Stimulated activated CD4-positive, alpha-beta T cell treated with anti-CD3 and anti-CD28 coated beads, Interleukin-12 subunit alpha, Interleukin-12 subunit beta, amount 100 ng/mL, for 24 hours (primary cell): ENCODE measurements around the gene NDEL1.

ENCODE experiments used
- DNase-seq, 2 experiments: peaks; one replicate each; pipeline ENCODE4 v3.0.0-alpha.2; 2020; ENCODE audit warnings: low read depth in 2 of 2

NDEL1 gene

DNA sequence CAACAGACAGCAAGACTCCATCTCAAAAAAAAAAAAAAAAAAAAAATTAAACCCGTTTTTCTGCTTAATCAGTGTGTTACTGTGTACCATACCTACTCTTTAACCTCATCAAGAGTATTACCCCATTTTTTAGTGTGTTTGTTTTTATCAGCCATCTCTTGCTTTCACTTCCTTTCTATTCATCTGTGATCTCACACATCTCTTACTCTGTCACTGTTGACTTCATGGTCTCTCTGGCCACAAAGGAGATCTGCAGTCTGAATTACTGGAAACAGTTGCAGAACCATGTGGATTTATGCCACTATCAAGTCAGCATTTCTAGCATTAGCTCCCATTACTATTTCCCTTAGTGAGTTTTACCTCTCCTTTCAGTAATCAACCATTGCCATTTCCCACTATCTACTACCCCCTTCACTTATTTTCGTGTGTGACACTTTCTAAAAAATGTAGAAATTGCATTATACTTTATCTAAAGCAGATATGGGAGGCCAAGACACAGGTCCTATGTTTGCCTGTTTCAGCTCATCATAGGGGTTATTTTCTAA is 20.1 kb downstream of the NDEL1 start:
- DNase-seq, result no peak

- DNase-seq, result no peak
These were observed 22.4 kb downstream of the NDEL1 start for GRCh38 chr17:8458128-8458527.

- DNase-seq, result no peak
These were observed 23.4 kb downstream of the NDEL1 start for GRCh38 chr17:8459107-8459506.

GRCh38 chr17:8459831-8460230 is 24.1 kb downstream of the NDEL1 start:
- no peak for DNase-seq

GRCh38 chr17:8462564-8462963 is 26.9 kb downstream of the NDEL1 start:
- DNase-seq, result no peak

- DNase-seq, result no peak
These were observed 27.4 kb downstream of the NDEL1 start for GRCh38 chr17:8463099-8463498.

GRCh38 chr17:8464941-8465340 is 29.3 kb downstream of the NDEL1 start:
- no peak for DNase-seq

- no peak for DNase-seq
These were observed 29.7 kb downstream of the NDEL1 start for GRCh38 chr17:8465356-8465755.

- no peak for DNase-seq
These were observed 30.1 kb downstream of the NDEL1 start for GRCh38 chr17:8465759-8466158.

GRCh38 chr17:8466456-8466855 is 30.8 kb downstream of the NDEL1 start:
- no peak for DNase-seq

GRCh38 chr17:8466873-8467272 is 31.2 kb downstream of the NDEL1 start:
- DNase-seq, result no peak

- no peak for DNase-seq
These were observed 31.8 kb downstream of the NDEL1 start for GRCh38 chr17:8467527-8467926.

GRCh38 chr17:8468127-8468526 is 32.4 kb downstream of the NDEL1 start:
- no peak for DNase-seq

DNA sequence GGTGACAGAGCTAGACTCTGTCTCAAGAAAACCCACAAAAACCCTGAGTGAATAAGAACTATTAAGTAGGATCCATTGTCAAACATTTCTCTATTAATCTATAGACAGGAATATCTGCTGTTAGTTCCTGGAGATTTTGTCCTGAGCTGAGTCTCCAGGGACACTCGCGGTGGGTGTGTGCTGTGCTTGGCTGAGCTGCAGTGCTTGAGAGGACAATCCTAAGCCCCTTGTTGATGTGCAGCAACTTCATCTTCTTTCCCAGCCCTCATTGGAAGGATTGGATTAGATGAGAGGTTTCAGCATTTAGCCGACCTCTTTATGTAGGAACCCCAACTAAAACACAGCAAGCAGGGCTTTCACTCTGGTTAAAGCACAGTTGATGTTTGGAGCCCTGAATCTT is 33.3 kb downstream of the NDEL1 start:
- no peak for DNase-seq

GRCh38 chr17:8469964-8470363 is 34.3 kb downstream of the NDEL1 start:
- no peak for DNase-seq

DNA sequence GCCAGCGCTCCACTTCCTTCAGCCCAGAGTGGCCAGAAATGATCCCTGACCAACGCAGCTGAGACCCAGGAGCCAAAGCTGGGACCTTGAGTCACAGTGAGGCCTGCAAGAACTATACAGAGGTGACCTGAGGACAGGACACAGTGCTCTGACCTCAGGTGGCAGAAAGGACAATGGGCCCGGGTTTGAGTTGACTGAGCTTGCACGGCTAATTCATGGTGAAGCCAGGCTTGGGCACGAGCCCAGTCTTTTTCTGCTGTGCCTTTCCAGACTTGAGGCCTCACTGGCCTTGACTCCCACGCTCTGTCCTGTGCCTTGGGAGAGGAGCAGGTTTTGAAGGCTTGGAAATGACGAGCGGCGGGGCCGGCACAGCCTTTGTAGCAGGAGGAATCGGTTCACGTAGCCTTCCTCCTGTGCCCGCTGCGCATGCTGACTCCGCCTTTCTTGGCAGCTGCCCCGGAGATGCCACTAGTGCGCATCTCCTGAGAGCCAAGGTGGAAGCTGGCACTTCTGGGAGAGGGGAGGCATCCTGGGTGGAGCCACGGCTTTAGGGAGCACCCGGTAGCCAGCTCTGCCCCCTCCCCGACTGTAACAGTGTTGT is 34.9 kb downstream of the NDEL1 start:
- no peak for DNase-seq

GRCh38 chr17:8472663-8473062 is 37.0 kb downstream of the NDEL1 start:
- DNase-seq, result no peak

- no peak for DNase-seq
These were observed 37.9 kb downstream of the NDEL1 start for GRCh38 chr17:8473451-8474192.

- DNase-seq, result no peak
These were observed 39.1 kb downstream of the NDEL1 start for GRCh38 chr17:8474826-8475225.

DNA sequence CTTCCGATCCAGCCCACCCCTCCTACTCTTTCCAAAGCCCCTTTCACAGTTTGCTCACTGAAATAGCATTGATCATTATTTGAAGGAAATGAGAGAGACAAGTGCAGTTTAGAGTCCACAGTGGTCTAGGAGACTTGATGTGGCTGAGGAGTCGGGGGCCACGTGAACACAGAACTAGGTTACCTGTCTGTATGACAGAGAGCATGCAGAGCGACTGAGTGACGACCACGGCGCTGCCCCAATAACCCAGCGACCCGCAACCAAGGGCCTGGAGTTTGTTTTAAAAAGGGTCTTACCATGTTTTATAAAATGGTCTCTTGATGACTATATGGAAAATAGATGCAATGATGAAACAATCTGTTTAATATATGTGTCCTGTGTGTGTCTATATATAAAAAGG is 39.5 kb downstream of the NDEL1 start:
- DNase-seq, result no peak

- DNase-seq, result no peak
These were observed 40.1 kb downstream of the NDEL1 start for GRCh38 chr17:8475781-8476180.

- no peak for DNase-seq
These were observed 41.1 kb downstream of the NDEL1 start for GRCh38 chr17:8476741-8477140.

GRCh38 chr17:8477171-8477570 is 41.5 kb downstream of the NDEL1 start:
- DNase-seq, result no peak
